Activated CD4-positive, alpha-beta T cell treated with anti-CD3 and anti-CD28 coated beads for 36 hours (primary cell): Measurements from ENCODE around the gene RASSF8. TPM values are rescaled to one million over a fixed set of nuclear protein-coding genes. Genes with fewer than 3 reads are reported as not detected.

Source experiments
- ATAC-seq: fragments of 200-7000 bp; cut with Tn5 transposase; one replicate; pipeline ENCODE4 v1.10.0; 2021; ENCODE audit warnings: mild to moderate bottlenecking, moderate library complexity
- CTCF ChIA-PET: fragments of 350-600 bp; sonication (Branson Sonifier 250); formaldehyde crosslinking; loops from one replicate; lab custom pipeline; 2021; ENCODE audit warnings: antibody characterized with exemption; lab: Charles Lee
- POLR2A ChIA-PET: fragments of 350-600 bp; sonication (Branson Sonifier 250); formaldehyde crosslinking; loops from one replicate; lab custom pipeline; 2021; ENCODE audit warnings: antibody characterized with exemption, inconsistent platforms; lab: Charles Lee
- DNase-seq: peaks from one replicate; pipeline ENCODE4 v3.0.0-alpha.2; 2020
- H3K27ac Mint-ChIP-seq: one replicate; pipeline ENCODE4 v1.8.0; 2021; ENCODE audit warnings: mixed read lengths
- H3K27me3 Mint-ChIP-seq: one replicate; pipeline ENCODE4 v1.8.0; 2021; ENCODE audit warnings: mixed read lengths
- H3K36me3 Mint-ChIP-seq: one replicate; pipeline ENCODE4 v1.8.0; 2021; ENCODE audit warnings: low read depth, mixed read lengths
- H3K4me1 Mint-ChIP-seq: one replicate; pipeline ENCODE4 v1.8.0; 2021; ENCODE audit warnings: mixed read lengths
- H3K4me3 Mint-ChIP-seq: one replicate; pipeline ENCODE4 v1.8.0; 2021; ENCODE audit warnings: mild to moderate bottlenecking, moderate library complexity, mixed read lengths
- H3K9me3 Mint-ChIP-seq: one replicate; pipeline ENCODE4 v1.8.0; 2021; ENCODE audit warnings: low read depth, mixed read lengths
- intact Hi-C, 2 experiments: fragments of 100-400 bp; cut with DNase I in 1 of 2; cut with micrococcal nuclease in 1 of 2; formaldehyde crosslinking; loops; one replicate each; pipeline versions ENCODE4 v1.14.2 to v1.15.1; 2022 to 2024; cut with DNase I, micrococcal nuclease
- total RNA-seq, 2 experiments: library from RNA; stranded (reverse); gene quantifications; one replicate each; pipeline ENCODE4 v1.2.3, GENCODE V29; 2021

The RASSF8 gene
- total RNA-seq, 2 experiments from 2014 or later, result 1.2 to 1.3 TPM

- Mint-ChIP-seq H3K4me3 (no peak overlapping the region), H3K36me3 (no peaks in the 10 kb centered on the region), H3K27ac (no peak overlapping the region), H3K9me3 (no peaks in the 10 kb centered on the region), H3K27me3 (no peaks in the 10 kb centered on the region), H3K4me1 (no peaks in the 10 kb centered on the region)
- ChIA-PET POLR2A (no interaction called here), CTCF (interaction anchor here (0.7 to 1.9 kb wide), 5 partner anchors 9 to 596 kb away, joined by 3 to 6 read pairs (median 4); no protein-coding TSS in a partner anchor)
- DNase-seq, result no peak
- intact Hi-C loops, result no loop called here
- no peak for ATAC-seq
Measured at GRCh38 chr12:26032290-26032689, 73.8 kb downstream of the RASSF8 start.

DNA sequence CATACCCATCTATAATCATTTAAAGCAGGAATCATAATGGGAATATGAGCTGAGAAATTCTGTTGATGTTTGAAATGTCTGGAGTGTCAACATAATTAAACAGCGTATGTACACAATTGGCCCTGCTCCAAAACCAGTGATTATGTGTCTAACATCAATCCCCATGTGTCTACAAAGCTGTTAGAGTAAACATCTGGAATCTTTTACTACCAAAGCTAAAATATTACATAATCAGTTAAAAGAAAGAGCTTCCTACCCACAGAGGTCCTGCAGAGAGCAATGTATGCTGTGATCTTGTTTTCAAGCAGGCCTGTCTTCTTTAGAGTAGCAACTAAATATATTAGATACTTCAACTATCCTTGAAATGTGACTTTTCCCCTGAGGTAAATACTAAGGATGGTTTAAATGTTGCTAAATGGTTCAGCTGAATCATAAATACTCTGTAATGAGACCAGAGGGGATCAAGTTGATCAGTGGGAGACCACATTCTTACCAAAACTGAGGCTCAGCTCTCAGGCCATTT, 74.3 kb downstream of the RASSF8 start:
- H3K27ac Mint-ChIP-seq, result no peak overlapping the region
- POLR2A ChIA-PET, result no interaction called here
- intact Hi-C loops, result no loop called here
- no peaks in the 10 kb centered on the region for H3K9me3 Mint-ChIP-seq
- no peaks in the 10 kb centered on the region for H3K27me3 Mint-ChIP-seq
- no peaks in the 10 kb centered on the region for H3K36me3 Mint-ChIP-seq
- ATAC-seq (no peak), DNase-seq (no peak)
- CTCF ChIA-PET, result interaction anchor here (0.7 to 1.9 kb wide), 5 partner anchors 9 to 597 kb away, joined by 3 to 6 read pairs (median 4); no protein-coding TSS in a partner anchor
- H3K4me3 Mint-ChIP-seq, result no peak overlapping the region
- no peaks in the 10 kb centered on the region for H3K4me1 Mint-ChIP-seq

GRCh38 chr12:26034371-26035142, 76.1 kb downstream of the RASSF8 start:
- Mint-ChIP-seq H3K9me3 (no peaks in the 10 kb centered on the region), H3K27me3 (no peaks in the 10 kb centered on the region), H3K27ac (no peak overlapping the region), H3K36me3 (no peaks in the 10 kb centered on the region), H3K4me1 (no peaks in the 10 kb centered on the region), H3K4me3 (no peak overlapping the region)
- POLR2A ChIA-PET, result no interaction called here
- CTCF ChIA-PET, result no interaction called here
- ATAC-seq, result no peak
- DNase-seq, result no peak
- intact Hi-C loops, result no loop called here

DNA sequence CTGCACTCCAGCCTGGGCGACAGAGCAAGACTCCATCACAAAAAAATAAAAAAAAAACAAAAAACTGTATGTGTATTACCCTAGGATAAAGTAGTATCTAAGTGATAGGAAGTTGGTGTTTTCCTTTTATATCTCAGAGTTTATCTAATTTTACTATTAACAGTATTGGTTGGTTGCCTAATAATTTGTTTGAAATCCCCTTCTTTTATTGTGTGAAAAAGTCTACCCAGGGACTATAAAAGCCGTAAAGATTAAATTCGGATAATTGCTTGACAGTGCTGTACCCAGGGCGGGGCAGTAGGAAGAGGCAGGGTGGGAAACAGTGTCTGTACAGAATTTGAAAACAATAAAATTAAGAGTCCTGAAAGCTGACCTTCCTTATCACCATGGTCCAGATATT, 78.4 kb downstream of the RASSF8 start:
- no peaks in the 10 kb centered on the region for H3K4me1 Mint-ChIP-seq
- CTCF ChIA-PET, result no interaction called here
- no peaks in the 10 kb centered on the region for H3K9me3 Mint-ChIP-seq
- H3K27ac Mint-ChIP-seq, result no peak overlapping the region
- DNase-seq, result no peak
- no peaks in the 10 kb centered on the region for H3K36me3 Mint-ChIP-seq
- peaks cover 3% of the 10 kb centered on the region for H3K27me3 Mint-ChIP-seq
- intact Hi-C loops, result no loop called here
- H3K4me3 Mint-ChIP-seq, result no peak overlapping the region
- ATAC-seq, result no peak
- POLR2A ChIA-PET, result no interaction called here

DNA sequence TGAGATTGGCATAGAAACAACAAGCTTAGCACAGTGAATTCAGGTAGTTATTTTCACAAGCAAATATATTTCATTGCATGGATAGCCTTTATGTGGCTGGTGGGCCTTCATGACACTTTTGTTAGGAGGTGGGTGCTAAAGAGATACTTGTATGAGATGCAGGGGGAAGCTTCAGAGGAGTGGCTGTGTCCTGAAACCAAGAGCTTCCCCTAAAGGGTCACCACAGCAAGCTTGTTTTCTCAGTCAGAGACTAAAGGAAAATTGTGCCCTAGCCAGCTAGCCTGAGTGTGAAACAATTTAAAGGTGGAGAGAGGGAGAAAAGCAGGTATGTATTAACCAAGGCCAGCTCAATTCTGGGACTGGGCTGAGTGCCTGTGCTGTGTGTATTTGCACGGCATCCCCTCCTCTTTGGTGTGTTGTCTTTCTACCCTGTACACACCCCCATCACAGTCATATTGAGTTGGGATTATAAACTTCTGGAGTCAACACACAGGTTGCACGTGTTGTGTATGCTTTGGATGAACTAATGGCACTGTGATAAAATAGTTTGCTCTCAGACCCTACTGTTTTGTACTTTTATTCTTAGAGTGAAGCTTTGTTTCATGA, 79.2 kb downstream of the RASSF8 start:
- no peaks in the 10 kb centered on the region for H3K9me3 Mint-ChIP-seq
- peaks cover 3% of the 10 kb centered on the region for H3K27me3 Mint-ChIP-seq
- no peak overlapping the region for H3K27ac Mint-ChIP-seq
- H3K4me1 Mint-ChIP-seq, result no peaks in the 10 kb centered on the region
- no peaks in the 10 kb centered on the region for H3K36me3 Mint-ChIP-seq
- ATAC-seq, result no peak
- intact Hi-C loops, result no loop called here
- POLR2A ChIA-PET, result no interaction called here
- H3K4me3 Mint-ChIP-seq, result no peak overlapping the region
- no peak for DNase-seq
- CTCF ChIA-PET, result interaction anchor here (0.6 to 1.2 kb wide), 2 partner anchors 10 to 602 kb away, joined by 3 read pairs; no protein-coding TSS in a partner anchor

DNA sequence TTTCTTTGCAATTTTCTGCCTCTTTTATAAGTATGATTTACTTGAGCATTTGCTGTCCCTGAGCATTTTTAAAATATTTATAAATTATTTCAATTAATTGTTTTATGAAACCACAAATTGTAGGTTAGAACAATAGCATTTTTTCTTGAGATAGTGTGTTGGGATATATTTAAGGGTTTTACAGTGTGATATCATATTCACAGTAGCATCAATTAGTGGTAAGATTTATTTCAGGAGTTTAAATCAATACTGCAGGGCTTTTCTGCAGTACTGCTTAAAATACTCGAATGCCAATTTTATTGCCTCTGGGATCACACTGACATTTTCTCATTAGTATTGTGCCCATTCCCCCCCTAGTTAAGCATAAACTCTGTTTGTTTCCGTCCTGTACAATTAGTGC, 84.2 kb downstream of the RASSF8 start:
- intact Hi-C loops, result no loop called here
- no peak for DNase-seq
- Mint-ChIP-seq H3K27ac (no peak overlapping the region), H3K9me3 (no peaks in the 10 kb centered on the region), H3K4me1 (no peaks in the 10 kb centered on the region), H3K36me3 (no peaks in the 10 kb centered on the region), H3K4me3 (no peak overlapping the region), H3K27me3 (peaks cover 7% of the 10 kb centered on the region)
- POLR2A ChIA-PET, result interaction anchor here (0.7 kb wide), 1 partner anchor 583 kb away, joined by 3 read pairs; no protein-coding TSS in a partner anchor
- CTCF ChIA-PET, result no interaction called here
- no peak for ATAC-seq

DNA sequence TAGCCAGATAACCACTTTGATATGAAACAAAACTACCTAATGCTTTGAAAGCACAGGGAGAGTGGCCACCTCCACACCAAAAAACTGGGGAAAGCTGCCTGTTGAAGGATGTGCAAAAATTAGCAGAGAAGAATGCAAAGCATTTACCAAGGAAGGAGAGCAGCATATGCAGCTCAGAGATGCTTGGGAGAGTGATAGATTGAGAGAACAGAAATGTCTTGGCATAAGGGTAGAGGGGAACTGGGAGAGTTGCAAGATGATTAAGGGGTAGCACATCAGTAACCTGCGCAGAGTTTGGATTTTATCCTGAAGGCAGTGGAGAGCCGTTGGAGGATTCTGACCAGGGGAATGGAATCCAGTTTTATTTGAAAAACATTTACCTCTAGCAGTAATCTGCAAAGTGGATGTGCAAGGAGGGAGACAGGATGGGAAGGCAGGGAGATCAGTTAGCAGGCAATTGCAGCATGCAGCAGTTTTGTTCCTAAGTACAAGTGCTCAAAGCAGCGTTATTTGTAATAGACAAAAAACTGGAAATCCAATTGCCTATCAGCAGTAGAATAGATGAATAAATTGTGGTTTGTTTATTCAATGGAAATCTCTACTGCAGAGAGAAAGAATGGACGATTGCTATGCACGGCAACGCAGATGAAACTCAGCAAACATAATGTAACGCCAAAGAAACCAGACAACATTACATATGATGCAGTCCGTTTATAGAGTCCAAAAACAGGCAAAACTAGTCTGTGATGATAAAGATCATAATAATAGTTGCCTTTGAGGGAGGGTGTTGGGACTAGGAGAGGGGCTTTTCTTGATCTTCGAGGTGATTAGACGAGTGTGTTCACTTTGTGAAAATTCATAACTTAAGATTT, 84.9 kb downstream of the RASSF8 start:
- no peaks in the 10 kb centered on the region for H3K36me3 Mint-ChIP-seq
- ATAC-seq (no peak), DNase-seq (no peak)
- no peaks in the 10 kb centered on the region for H3K4me1 Mint-ChIP-seq
- H3K27ac Mint-ChIP-seq, result no peak overlapping the region
- ChIA-PET POLR2A (no interaction called here), CTCF (no interaction called here)
- peaks cover 7% of the 10 kb centered on the region for H3K27me3 Mint-ChIP-seq
- no peaks in the 10 kb centered on the region for H3K9me3 Mint-ChIP-seq
- H3K4me3 Mint-ChIP-seq, result no peak overlapping the region
- intact Hi-C loops, result no loop called here

GRCh38 chr12:26044007-26044394, 85.5 kb downstream of the RASSF8 start:
- no peaks in the 10 kb centered on the region for H3K4me1 Mint-ChIP-seq
- DNase-seq (no peak), ATAC-seq (no peak)
- ChIA-PET POLR2A (no interaction called here), CTCF (interaction anchor here (0.9 to 1.6 kb wide), 2 partner anchors 15 to 21 kb away, joined by 3 read pairs; no protein-coding TSS in a partner anchor)
- no peak overlapping the region for H3K4me3 Mint-ChIP-seq
- intact Hi-C loops, result no loop called here
- no peaks in the 10 kb centered on the region for H3K9me3 Mint-ChIP-seq
- H3K27me3 Mint-ChIP-seq, result peaks cover 7% of the 10 kb centered on the region
- H3K27ac Mint-ChIP-seq, result no peak overlapping the region
- no peaks in the 10 kb centered on the region for H3K36me3 Mint-ChIP-seq

DNA sequence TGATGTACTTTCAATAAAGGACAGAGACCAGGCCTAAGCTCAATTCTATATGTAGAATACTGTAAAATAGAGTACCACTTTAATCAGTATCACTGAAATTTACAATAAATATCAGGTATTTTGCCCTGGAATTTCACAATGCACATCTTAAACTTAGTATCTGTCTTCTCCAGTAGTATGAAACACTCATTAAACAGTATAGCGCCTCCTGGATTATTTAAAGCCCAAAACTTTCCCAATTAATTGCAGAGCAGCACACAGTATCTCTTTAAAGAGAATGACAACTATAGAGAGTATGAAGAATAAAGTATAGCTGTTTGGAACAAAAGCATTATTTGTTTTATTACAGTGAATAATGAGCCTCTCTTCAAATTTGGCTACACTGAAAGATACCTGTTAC, 86.1 kb downstream of the RASSF8 start:
- no peaks in the 10 kb centered on the region for H3K36me3 Mint-ChIP-seq
- no peaks in the 10 kb centered on the region for H3K4me1 Mint-ChIP-seq
- H3K9me3 Mint-ChIP-seq, result no peaks in the 10 kb centered on the region
- H3K27me3 Mint-ChIP-seq, result peaks cover 7% of the 10 kb centered on the region
- no peak overlapping the region for H3K4me3 Mint-ChIP-seq
- ChIA-PET CTCF (interaction anchor here (0.9 to 1.6 kb wide), 3 partner anchors 12 to 21 kb away, joined by 3 read pairs; no protein-coding TSS in a partner anchor), POLR2A (no interaction called here)
- DNase-seq (no peak), ATAC-seq (no peak)
- intact Hi-C loops, result no loop called here
- no peak overlapping the region for H3K27ac Mint-ChIP-seq

DNA sequence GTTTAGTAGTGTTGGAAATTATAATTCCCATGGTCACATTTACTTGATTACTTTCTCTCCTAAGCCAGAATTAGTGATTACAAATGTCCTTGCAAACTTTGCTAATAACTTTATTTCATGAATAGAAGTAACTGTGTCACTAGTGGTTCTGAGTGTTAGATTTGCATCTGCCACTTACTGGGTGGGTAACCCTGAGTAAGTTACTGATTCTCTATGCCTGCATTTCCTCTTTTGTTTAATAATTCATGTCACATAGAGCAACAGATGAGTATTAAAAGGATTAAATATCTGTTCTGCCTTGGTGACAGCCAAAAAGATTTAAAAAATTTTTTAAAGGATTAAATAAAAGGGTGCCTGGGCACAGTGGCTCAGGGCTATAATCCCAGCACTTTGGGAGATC, 87.7 kb downstream of the RASSF8 start:
- Mint-ChIP-seq H3K4me3 (no peak overlapping the region), H3K27ac (no peak overlapping the region), H3K9me3 (no peaks in the 10 kb centered on the region), H3K4me1 (no peaks in the 10 kb centered on the region), H3K27me3 (peaks cover 5% of the 10 kb centered on the region), H3K36me3 (no peaks in the 10 kb centered on the region)
- ATAC-seq (no peak), DNase-seq (no peak)
- ChIA-PET POLR2A (no interaction called here), CTCF (no interaction called here)
- intact Hi-C loops, result no loop called here

DNA sequence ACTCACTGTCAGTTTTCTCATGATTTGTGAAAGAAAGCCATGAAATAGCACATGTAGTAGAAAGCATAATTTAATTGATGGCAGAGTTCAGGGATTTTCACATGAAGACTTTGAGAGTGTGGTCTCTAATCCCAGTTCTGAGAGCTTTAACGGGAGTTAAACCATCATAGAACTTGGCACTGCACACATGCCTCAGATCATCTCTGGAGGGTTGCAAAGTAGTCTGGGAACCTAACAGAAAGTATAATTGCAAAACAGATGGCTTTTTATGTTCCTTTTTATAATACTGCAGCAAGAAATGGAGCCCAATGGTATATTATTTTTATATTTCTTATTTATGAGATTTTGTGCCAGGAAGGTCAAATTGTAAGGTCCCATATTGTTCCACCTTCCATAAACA, 88.4 kb downstream of the RASSF8 start:
- no peaks in the 10 kb centered on the region for H3K36me3 Mint-ChIP-seq
- peaks cover 5% of the 10 kb centered on the region for H3K27me3 Mint-ChIP-seq
- H3K4me1 Mint-ChIP-seq, result no peaks in the 10 kb centered on the region
- intact Hi-C loops, result no loop called here
- ATAC-seq (no peak), DNase-seq (no peak)
- no peak overlapping the region for H3K4me3 Mint-ChIP-seq
- H3K27ac Mint-ChIP-seq, result no peak overlapping the region
- H3K9me3 Mint-ChIP-seq, result no peaks in the 10 kb centered on the region
- ChIA-PET CTCF (no interaction called here), POLR2A (no interaction called here)
